SK-N-SH (cell line): ENCODE results near the gene CBR4. TPM values are rescaled to one million over a fixed set of nuclear protein-coding genes. Genes with fewer than 3 reads are reported as not detected.

ENCODE experiments used
- CTCF ChIA-PET: fragments of 300-600, 350-600 bp; formaldehyde crosslinking; extraction: SDS; loops from one replicate; lab custom pipeline; 2021; lab: Yijun Ruan, JAX
- POLR2A ChIA-PET: fragments of 350-600 bp; sonication (Branson Sonifier 250); formaldehyde crosslinking; extraction: SDS; loops from one replicate; lab custom pipeline; 2020; ENCODE audit warnings: antibody characterized with exemption, inconsistent platforms; lab: Yijun Ruan, JAX
- DNase-seq: peaks from one replicate; pipeline ENCODE4 v3.0.0; 2012
- H2AFZ ChIP-seq: fragments of 200-600 bp; sonication (generic); 2 replicates; pipeline ENCODE4 v1.8.1; 2016; ENCODE audit warnings: antibody characterized with exemption, mild to moderate bottlenecking, low read depth
- H3F3A ChIP-seq: fragments of 200-600 bp; sonication (generic); replicated peaks from 2 replicates; pipeline ENCODE3; 2016; ENCODE audit warnings: antibody characterized with exemption, mild to moderate bottlenecking; ENCODE audit not compliant: insufficient read depth
- H3K27ac ChIP-seq, 2 experiments: fragments of 200-500 bp in 1 of 2; fragments of 200-600 bp in 1 of 2; sonication (Bioruptor generic) in 1 of 2; sonication (generic), shearing (Covaris generic) in 1 of 2; 2 replicates each; pipeline versions ENCODE4 v1.5.1 to v1.6.1; 2014 to 2016; ENCODE audit warnings: low read depth in 2 of 2, inconsistent platforms in 1 of 2, low read length in 1 of 2, mild to moderate bottlenecking in 1 of 2, mixed read lengths in 1 of 2
- H3K27me3 ChIP-seq: fragments of 200-600 bp; sonication (generic), shearing (Covaris generic); 2 replicates; pipeline ENCODE4 v1.6.1; 2016; ENCODE audit warnings: mixed run types; ENCODE audit not compliant: insufficient read depth
- H3K36me3 ChIP-seq, 2 experiments: fragments of 200-500 bp in 1 of 2; fragments of 200-600 bp in 1 of 2; sonication (Bioruptor generic) in 1 of 2; sonication (generic) in 1 of 2; replicated peaks in 1 of 2; 2 replicates each; pipeline versions ENCODE3 to v1.5.1; 2014 to 2016; ENCODE audit warnings: low read length in 1 of 2, mild to moderate bottlenecking in 1 of 2; ENCODE audit not compliant: insufficient read depth in 2 of 2, control insufficient read depth in 1 of 2
- H3K4me1 ChIP-seq, 2 experiments: fragments of 200-500 bp in 1 of 2; fragments of 200-600 bp in 1 of 2; sonication (Bioruptor generic) in 1 of 2; sonication (generic), shearing (Covaris generic) in 1 of 2; 2 replicates each; pipeline versions ENCODE4 v1.5.1 to v1.6.1; 2014 to 2016; ENCODE audit warnings: low read depth in 1 of 2, low read length in 1 of 2, mixed run types in 1 of 2; ENCODE audit not compliant: insufficient read depth in 2 of 2, control insufficient read depth in 1 of 2
- H3K4me2 ChIP-seq: fragments of 200-600 bp; sonication (generic), shearing (Covaris generic); 2 replicates; pipeline ENCODE4 v1.6.1; 2017; ENCODE audit warnings: mixed run types
- H3K4me3 ChIP-seq, 2 experiments: fragments of 200-500 bp in 1 of 2; fragments of 200-600 bp in 1 of 2; sonication (Bioruptor generic) in 1 of 2; sonication (generic), shearing (Covaris generic) in 1 of 2; 2 replicates each; pipeline versions ENCODE4 v1.5.1 to v1.8.1; 2014 to 2016; ENCODE audit warnings: low read depth in 2 of 2, inconsistent platforms in 1 of 2, low read length in 1 of 2, mild to moderate bottlenecking in 1 of 2, mixed read lengths in 1 of 2, moderate library complexity in 1 of 2
- H3K79me2 ChIP-seq: fragments of 200-600 bp; sonication (generic); 2 replicates; pipeline ENCODE4 v1.8.1; 2017; ENCODE audit warnings: mild to moderate bottlenecking; ENCODE audit not compliant: insufficient read depth
- H3K9ac ChIP-seq: fragments of 200-600 bp; sonication (generic); 2 replicates; pipeline ENCODE4 v1.6.1; 2017; ENCODE audit warnings: mixed run types
- H3K9me2 ChIP-seq: fragments of 200-600 bp; sonication (generic); 2 replicates; pipeline ENCODE4 v1.6.1; 2017; ENCODE audit warnings: mixed run types
- H3K9me3 ChIP-seq: fragments of 200-600 bp; sonication (generic); 2 replicates; pipeline ENCODE4 v1.6.1; 2017; ENCODE audit warnings: mixed run types, mild to moderate bottlenecking, moderate library complexity
- H4K20me1 ChIP-seq: fragments of 200-600 bp; sonication (generic); 2 replicates; pipeline ENCODE4 v1.6.1; 2017; ENCODE audit warnings: mild to moderate bottlenecking, mixed run types; ENCODE audit not compliant: insufficient read depth
- CTCF ChIP-seq: fragments of 200-600 bp; sonication (generic); IDR thresholded peaks from 2 replicates; pipeline ENCODE4 v1.6.1; 2017; ENCODE audit warnings: antibody characterized with exemption, mild to moderate bottlenecking, moderate library complexity
- ELF1 ChIP-seq: IDR thresholded peaks from 2 replicates; pipeline ENCODE4 v1.4.0; 2012
- FOSL2 ChIP-seq: IDR thresholded peaks from 2 replicates; pipeline ENCODE4 v1.4.0; 2012; ENCODE audit warnings: low read depth, mild to moderate bottlenecking, moderate library complexity, borderline replicate concordance
- FOXJ3 ChIP-seq: sonication (generic); formaldehyde crosslinking; IDR thresholded peaks from 2 replicates; pipeline ENCODE4 v1.5.1; 2020; ENCODE audit warnings: mild to moderate bottlenecking, missing genetic modification reagents
- FOXM1 ChIP-seq: IDR thresholded peaks from 2 replicates; pipeline ENCODE4 v1.4.0; 2012; ENCODE audit warnings: low read depth, mild to moderate bottlenecking
- GABPA ChIP-seq: IDR thresholded peaks from 2 replicates; pipeline ENCODE4 v1.4.0; 2012; ENCODE audit warnings: low read depth, mild to moderate bottlenecking
- GATA2 ChIP-seq: sonication (generic); formaldehyde crosslinking; IDR thresholded peaks from 2 replicates; pipeline ENCODE4 v1.5.0; 2020; ENCODE audit warnings: mild to moderate bottlenecking, missing genetic modification reagents
- IRF3 ChIP-seq: fragments of 150-350 bp; IDR thresholded peaks from 2 replicates; pipeline ENCODE4 v1.6.1; 2016; ENCODE audit warnings: mild to moderate bottlenecking, low read depth, low read length
- JUND ChIP-seq: IDR thresholded peaks from 2 replicates; pipeline ENCODE4 v1.4.0; 2012
- NFIC ChIP-seq: IDR thresholded peaks from 2 replicates; pipeline ENCODE4 v1.4.0; 2012; ENCODE audit warnings: borderline replicate concordance
- NRF1 ChIP-seq: IDR thresholded peaks from 2 replicates; pipeline ENCODE4 v1.6.1; 2012; ENCODE audit warnings: low read depth, mild to moderate bottlenecking, low read length
- PBX3 ChIP-seq: IDR thresholded peaks from 2 replicates; pipeline ENCODE4; 2012
- POLR2AphosphoS5 ChIP-seq: IDR thresholded peaks from 2 replicates; pipeline ENCODE4 v1.6.1; 2012; ENCODE audit warnings: low read depth, low read length
- RAD21 ChIP-seq: IDR thresholded peaks from 2 replicates; pipeline ENCODE4 v1.6.1; 2012; ENCODE audit warnings: mild to moderate bottlenecking, low read length
- RCOR1 ChIP-seq: fragments of 150-350 bp; IDR thresholded peaks from 2 replicates; pipeline ENCODE4 v1.6.1; 2017; ENCODE audit warnings: antibody characterized with exemption, low read length
- RXRA ChIP-seq: IDR thresholded peaks from 2 replicates; pipeline ENCODE4 v1.4.0; 2012; ENCODE audit warnings: low read depth, mild to moderate bottlenecking, borderline replicate concordance
- SIN3A ChIP-seq: IDR thresholded peaks from 2 replicates; pipeline ENCODE4 v1.6.1; 2012; ENCODE audit warnings: low read depth, mild to moderate bottlenecking, low read length, moderate library complexity, borderline replicate concordance
- SMC3 ChIP-seq: IDR thresholded peaks from 2 replicates; pipeline ENCODE4 v1.6.1; 2012; ENCODE audit warnings: low read depth, low read length, improper control_type of control experiment
- TAF1 ChIP-seq: IDR thresholded peaks from 2 replicates; pipeline ENCODE4 v1.6.1; 2012; ENCODE audit warnings: low read depth, mild to moderate bottlenecking, low read length, moderate library complexity, borderline replicate concordance
- TEAD4 ChIP-seq: IDR thresholded peaks from 2 replicates; pipeline ENCODE4 v1.4.0; 2012; ENCODE audit warnings: mild to moderate bottlenecking, borderline replicate concordance; ENCODE audit not compliant: insufficient read depth
- USF1 ChIP-seq: IDR thresholded peaks from 2 replicates; pipeline ENCODE4 v1.4.0; 2012; ENCODE audit warnings: low read depth, borderline replicate concordance
- USF2 ChIP-seq: fragments of 150-350 bp; IDR thresholded peaks from 2 replicates; pipeline ENCODE4 v1.6.1; 2017; ENCODE audit warnings: antibody characterized with exemption, low read length, low read depth, borderline replicate concordance
- YY1 ChIP-seq: IDR thresholded peaks from 2 replicates; pipeline ENCODE4 v1.4.0; 2012; ENCODE audit warnings: low read depth, mild to moderate bottlenecking
- ZBTB33 ChIP-seq: IDR thresholded peaks from 2 replicates; pipeline ENCODE4 v1.4.0; 2012; ENCODE audit warnings: low read depth, borderline replicate concordance
- WGBS: methylation state at CpG from one replicate; pipeline ENCODE4 v1.1.6; 2017; ENCODE audit warnings: low lambda C conversion rate; 5-methylcytosine and 5-hydroxymethylcytosine counted together
- polyA plus RNA-seq, 3 experiments: library from polyadenylated mRNA; depleted of rRNA; stranded (reverse); fragments of >200 nt; gene quantifications; 2 replicates each; pipeline ENCODE4 v1.2.3, GENCODE V29; 2012

The CBR4 gene
- 2.8 and 4.1 TPM in 2 replicates for polyA plus RNA-seq (2012; rRNA removed)
- 3.9 and 4.8 TPM in 2 replicates for polyA plus RNA-seq (2012; cell fraction: cytosol; rRNA removed)
- 7.5 and 12.4 TPM in 2 replicates for polyA plus RNA-seq (2012; cell fraction: nucleus; rRNA removed)

GRCh38 chr4:169010125-169011023 is at the start of gene CBR4:
CBR4 (minus strand) TSS chr4:169010255; CDS start chr4:169010089, 166 bp downstream.
- Histone ChIP-seq H3K27ac (peak within 1 kb of the TSS; percentile 91 to 96), H3K36me3 (peaks cover 4 to 11% of the 10 kb centered on the region in 2 experiments), H3K9me3 (no peaks in the 10 kb centered on the region), H3K27me3 (no peaks in the 10 kb centered on the region), H3K4me3 (peak within 1 kb of the TSS; percentile 74 to 86), H3K4me1 (peaks cover 0 to 19% of the 10 kb centered on the region in 2 experiments; a peak in 2 of 4 replicates), H4K20me1 (no peaks in the 10 kb centered on the region), H3K9me2 (no peaks in the 10 kb centered on the region), H3K9ac (peak within 1 kb of the TSS; percentile 89), H3F3A (peaks cover 19% of the 10 kb centered on the region), H3K4me2 (peak within 1 kb of the TSS; percentile 91), H3K79me2 (peaks cover 42% of the 10 kb centered on the region), H2AFZ (peak within 1 kb of the TSS; percentile 92)
- 3% methylated on average over 33 of the region's 54 CpGs for WGBS
- ChIA-PET POLR2A (interaction anchor here (0.5 to 1.7 kb wide), 22 partner anchors 10 to 1079 kb away, joined by 3 to 9 read pairs (median 3); partner anchors contain the start of gene NEK1), CTCF (interaction anchor here (0.6 to 10.5 kb wide), 18 partner anchors 9 to 602 kb away, joined by 3 to 103 read pairs (median 4); partner anchors contain the start of gene NEK1)
- DNase-seq, result peak; percentile 86
- TF ChIP-seq TEAD4 (no peak), ELF1 (peak; percentile 86), NFIC (no peak), IRF3 (no peak), RXRA (no peak), YY1 (0 out of 2 replicates have a peak, but pooled peaks have one; percentile 19), GATA2 (CRISPR knock-in tag) (no peak), TAF1 (peak; percentile 69), JUND (no peak), PBX3 (peak; percentile 35; the same call in 1 of the 2 replicates), SIN3A (peak; percentile 66; the same call in 1 of the 2 replicates), RAD21 (peak; percentile 32; the same call in 1 of the 2 replicates), RCOR1 (no peak), CTCF (peak; percentile 20), NRF1 (peak; percentile 85), FOXM1 (no peak), USF2 (no peak), SMC3 (no peak), POLR2AphosphoS5 (peak; percentile 93), ZBTB33 (no peak), GABPA (peak; percentile 86), FOXJ3 (CRISPR knock-in tag) (no peak), FOSL2 (no peak), USF1 (no peak)
